ENCODE measurements around the gene FBXO10. TPM values are rescaled to one million over a fixed set of nuclear protein-coding genes. Genes with fewer than 3 reads are reported as not detected.

Gene FBXO10
- polyA plus RNA-seq, 1 donor, result 5.7 TPM

GRCh38 chr9:37551888-37552287 lies 24.3 kb downstream of the FBXO10 start:
- Histone ChIP-seq H3K4me3 (ENCODE audit: low read length) (no peak overlapping the region), H3K4me1 (ENCODE audit: control insufficient read depth, insufficient read depth, low read length) (no peaks in the 10 kb centered on the region), H3K27ac (ENCODE audit: low read length) (no peak overlapping the region), H3K9me3 (ENCODE audit: control insufficient read depth, low read depth, low read length) (no peaks in the 10 kb centered on the region), H3K36me3 (ENCODE audit: control insufficient read depth, insufficient read depth, low read length) (no peaks in the 10 kb centered on the region), H3K27me3 (ENCODE audit: control insufficient read depth, insufficient read depth, low read length) (no peaks in the 10 kb centered on the region)
- no peak for DNase-seq
- 100% methylated on average over 2 of the region's 2 CpGs for WGBS (ENCODE audit: insufficient coverage, low lambda C conversion rate)

GRCh38 chr9:37551468-37551867 lies 24.7 kb downstream of the FBXO10 start:
- WGBS (ENCODE audit: insufficient coverage, low lambda C conversion rate), result no CpG with 5 or more reads among the region's 3 CpGs

GRCh38 chr9:37550781-37551180 lies 25.4 kb downstream of the FBXO10 start:
- Histone ChIP-seq H3K4me3 (ENCODE audit: low read length) (no peak overlapping the region), H3K27me3 (ENCODE audit: control insufficient read depth, insufficient read depth, low read length) (no peaks in the 10 kb centered on the region), H3K36me3 (ENCODE audit: control insufficient read depth, insufficient read depth, low read length) (no peaks in the 10 kb centered on the region), H3K9me3 (ENCODE audit: control insufficient read depth, low read depth, low read length) (no peaks in the 10 kb centered on the region), H3K4me1 (ENCODE audit: control insufficient read depth, insufficient read depth, low read length) (no peaks in the 10 kb centered on the region), H3K27ac (ENCODE audit: low read length) (no peak overlapping the region)
- DNase-seq, result no peak
- WGBS (ENCODE audit: insufficient coverage, low lambda C conversion rate), result no CpG with 5 or more reads among the region's 1 CpG

More at GRCh38 chr9:37551468-37551867, 24.7 kb downstream of the FBXO10 start:
- no peaks in the 10 kb centered on the region for H3K36me3 ChIP-seq (ENCODE audit: control insufficient read depth, insufficient read depth, low read length)
- no peaks in the 10 kb centered on the region for H3K4me1 ChIP-seq (ENCODE audit: control insufficient read depth, insufficient read depth, low read length)
- no peaks in the 10 kb centered on the region for H3K27me3 ChIP-seq (ENCODE audit: control insufficient read depth, insufficient read depth, low read length)
- no peak overlapping the region for H3K4me3 ChIP-seq (ENCODE audit: low read length)
- no peak for DNase-seq
- no peaks in the 10 kb centered on the region for H3K9me3 ChIP-seq (ENCODE audit: control insufficient read depth, low read depth, low read length)
- no peak overlapping the region for H3K27ac ChIP-seq (ENCODE audit: low read length)

DNA sequence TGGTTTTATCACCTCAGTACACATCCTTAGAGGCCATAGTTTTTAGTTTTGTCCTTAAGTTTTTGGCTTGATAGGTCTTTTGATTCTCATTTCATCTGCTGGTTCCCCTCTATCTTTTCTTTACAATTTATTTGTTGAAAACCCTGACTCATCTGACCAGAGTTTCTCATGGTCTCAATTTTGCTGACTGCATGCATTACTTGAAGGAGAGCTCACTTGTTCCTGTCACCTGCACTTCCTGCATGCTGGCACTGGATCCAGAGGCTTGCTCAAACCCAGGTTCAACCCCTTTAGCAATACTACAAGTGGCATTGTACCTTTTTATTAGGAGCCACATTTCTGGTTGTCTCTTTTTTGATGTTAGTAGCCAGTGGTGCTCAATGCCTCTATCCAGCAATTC lies 26.7 kb downstream of the FBXO10 start:
- Histone ChIP-seq H3K27me3 (ENCODE audit: control insufficient read depth, insufficient read depth, low read length) (no peaks in the 10 kb centered on the region), H3K4me3 (ENCODE audit: low read length) (no peak overlapping the region), H3K27ac (ENCODE audit: low read length) (no peak overlapping the region), H3K36me3 (ENCODE audit: control insufficient read depth, insufficient read depth, low read length) (no peaks in the 10 kb centered on the region), H3K9me3 (ENCODE audit: control insufficient read depth, low read depth, low read length) (no peaks in the 10 kb centered on the region), H3K4me1 (ENCODE audit: control insufficient read depth, insufficient read depth, low read length) (no peaks in the 10 kb centered on the region)
- no peak for DNase-seq

DNA sequence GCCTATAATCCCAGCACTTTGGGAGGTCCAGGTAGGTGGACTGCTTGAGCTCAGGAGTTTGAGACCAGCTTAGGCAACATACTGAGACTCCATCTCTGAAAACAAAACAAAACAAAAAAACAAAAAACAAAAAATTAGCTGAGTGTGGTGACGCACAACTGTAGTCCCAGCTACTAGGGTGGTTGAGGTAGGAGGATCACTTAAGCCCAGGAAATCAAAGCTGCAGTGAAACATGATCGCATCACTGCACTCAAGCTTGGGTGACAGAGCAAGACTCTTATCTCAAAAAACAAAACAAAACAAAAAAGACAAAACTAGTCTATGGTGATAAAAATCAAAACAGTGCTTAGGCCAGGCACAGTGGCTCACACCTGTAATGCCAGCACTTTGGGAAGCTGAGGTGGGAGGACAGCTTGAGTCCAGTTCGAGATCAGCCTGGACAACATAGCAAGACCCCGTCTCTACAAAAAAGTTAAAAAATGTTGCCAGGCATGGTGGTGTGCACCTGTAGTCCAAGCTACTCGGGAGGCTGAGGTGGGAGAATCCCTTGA lies 28.8 kb downstream of the FBXO10 start:
- Histone ChIP-seq H3K27me3 (ENCODE audit: control insufficient read depth, insufficient read depth, low read length) (no peaks in the 10 kb centered on the region), H3K36me3 (ENCODE audit: control insufficient read depth, insufficient read depth, low read length) (no peaks in the 10 kb centered on the region), H3K4me1 (ENCODE audit: control insufficient read depth, insufficient read depth, low read length) (no peaks in the 10 kb centered on the region), H3K4me3 (ENCODE audit: low read length) (no peak overlapping the region), H3K9me3 (ENCODE audit: control insufficient read depth, low read depth, low read length) (no peaks in the 10 kb centered on the region), H3K27ac (ENCODE audit: low read length) (no peak overlapping the region)
- DNase-seq, result no peak
- WGBS (ENCODE audit: insufficient coverage, low lambda C conversion rate), result 83% methylated on average over 1 of the region's 5 CpGs

DNA sequence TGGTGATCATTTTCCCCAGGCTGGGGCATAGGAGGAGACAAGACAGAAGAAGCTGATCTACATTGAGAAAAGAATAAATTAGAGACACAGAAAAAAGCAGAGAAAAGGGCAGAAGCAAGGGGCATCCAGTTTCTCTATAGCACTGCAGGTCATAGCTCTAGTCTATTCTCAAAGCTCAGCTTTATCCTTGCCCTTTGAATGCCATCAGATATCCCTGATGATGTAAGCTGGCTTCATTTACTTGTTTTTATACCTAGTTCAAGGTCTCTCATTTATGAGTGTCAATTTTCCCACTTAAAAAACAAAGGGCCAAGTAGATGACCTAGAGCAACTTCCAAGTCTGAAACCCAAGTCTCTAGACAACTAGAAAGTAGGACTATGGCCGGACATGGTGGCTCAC lies 32.7 kb downstream of the FBXO10 start:
- H3K27me3 ChIP-seq (ENCODE audit: control insufficient read depth, insufficient read depth, low read length), result no peaks in the 10 kb centered on the region
- H3K9me3 ChIP-seq (ENCODE audit: control insufficient read depth, low read depth, low read length), result no peaks in the 10 kb centered on the region
- H3K27ac ChIP-seq (ENCODE audit: low read length), result no peak overlapping the region
- no peak overlapping the region for H3K4me3 ChIP-seq (ENCODE audit: low read length)
- no peak for DNase-seq
- WGBS (ENCODE audit: insufficient coverage, low lambda C conversion rate), result no CpG with 5 or more reads among the region's 1 CpG
- H3K36me3 ChIP-seq (ENCODE audit: control insufficient read depth, insufficient read depth, low read length), result peaks cover 8% of the 10 kb centered on the region
- no peaks in the 10 kb centered on the region for H3K4me1 ChIP-seq (ENCODE audit: control insufficient read depth, insufficient read depth, low read length)

DNA sequence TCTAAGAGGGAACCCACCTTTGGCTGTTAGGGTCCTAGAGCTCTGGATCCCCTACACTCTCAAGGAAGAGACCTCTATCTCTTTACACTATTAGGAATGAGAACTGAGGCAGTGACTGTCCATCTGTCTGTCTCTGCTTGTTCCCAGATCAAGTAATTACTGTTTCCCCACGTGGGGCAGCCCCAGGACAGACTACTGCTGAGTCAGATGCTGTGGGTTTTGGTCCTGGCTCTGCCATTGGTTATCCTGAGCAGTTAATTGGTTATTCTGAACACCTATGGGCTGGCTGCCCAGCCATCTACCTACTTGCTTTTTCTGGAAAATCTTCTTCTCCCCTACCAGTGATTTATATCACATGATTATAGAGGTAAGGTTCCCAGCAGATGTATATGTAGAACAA lies 33.3 kb downstream of the FBXO10 start:
- DNase-seq, result no peak
- Histone ChIP-seq H3K4me1 (ENCODE audit: control insufficient read depth, insufficient read depth, low read length) (no peaks in the 10 kb centered on the region), H3K9me3 (ENCODE audit: control insufficient read depth, low read depth, low read length) (no peaks in the 10 kb centered on the region), H3K27ac (ENCODE audit: low read length) (no peak overlapping the region), H3K27me3 (ENCODE audit: control insufficient read depth, insufficient read depth, low read length) (no peaks in the 10 kb centered on the region), H3K36me3 (ENCODE audit: control insufficient read depth, insufficient read depth, low read length) (peaks cover 11% of the 10 kb centered on the region), H3K4me3 (ENCODE audit: low read length) (no peak overlapping the region)
- no CpG with 5 or more reads among the region's 1 CpG for WGBS (ENCODE audit: insufficient coverage, low lambda C conversion rate)

DNA sequence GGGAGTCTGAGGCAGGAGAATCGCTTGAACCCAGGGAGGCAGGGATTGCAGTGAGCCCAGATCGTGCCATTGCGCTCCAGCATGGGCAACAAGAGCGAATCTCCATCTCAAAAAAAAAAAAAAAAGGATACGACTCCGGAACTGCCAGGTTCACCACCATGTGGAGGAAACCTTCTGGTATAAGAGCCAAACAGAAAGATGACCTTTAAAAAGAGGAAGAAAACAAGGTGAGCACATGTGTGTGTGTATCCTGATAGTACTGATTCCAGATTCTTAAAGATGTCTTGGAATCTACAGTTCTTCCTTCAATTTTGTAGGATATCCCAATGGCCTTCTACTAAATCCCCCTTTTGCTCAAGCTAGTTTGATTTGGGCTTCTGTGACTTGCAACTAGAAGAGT lies 33.7 kb downstream of the FBXO10 start:
- Histone ChIP-seq H3K27me3 (ENCODE audit: control insufficient read depth, insufficient read depth, low read length) (no peaks in the 10 kb centered on the region), H3K36me3 (ENCODE audit: control insufficient read depth, insufficient read depth, low read length) (peaks cover 15% of the 10 kb centered on the region), H3K9me3 (ENCODE audit: control insufficient read depth, low read depth, low read length) (no peaks in the 10 kb centered on the region), H3K4me3 (ENCODE audit: low read length) (no peak overlapping the region), H3K4me1 (ENCODE audit: control insufficient read depth, insufficient read depth, low read length) (no peaks in the 10 kb centered on the region), H3K27ac (ENCODE audit: low read length) (no peak overlapping the region)
- no CpG with 5 or more reads among the region's 6 CpGs for WGBS (ENCODE audit: insufficient coverage, low lambda C conversion rate)
- DNase-seq, result no peak

DNA sequence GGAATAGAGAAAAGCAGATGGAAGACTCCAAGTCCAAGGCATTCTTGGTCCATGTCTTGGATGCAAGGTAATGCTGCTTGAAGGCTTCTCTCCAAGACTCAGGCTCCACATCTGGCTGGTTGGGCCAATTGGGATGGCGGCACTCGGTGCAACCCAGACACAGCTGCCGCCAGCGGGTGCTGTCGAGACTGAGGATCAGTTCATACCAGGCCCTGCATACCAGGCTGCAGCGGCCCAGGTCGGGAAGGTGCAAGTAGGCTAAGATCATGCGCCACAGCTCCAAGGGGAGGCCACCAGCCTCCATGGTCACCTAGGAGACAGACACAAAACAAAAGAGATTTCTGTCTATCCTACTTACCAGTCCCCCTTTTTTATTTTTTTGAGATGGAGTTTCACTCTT lies 34.7 kb downstream of the FBXO10 start:
- Histone ChIP-seq H3K9me3 (ENCODE audit: control insufficient read depth, low read depth, low read length) (no peaks in the 10 kb centered on the region), H3K4me3 (ENCODE audit: low read length) (no peak overlapping the region), H3K27me3 (ENCODE audit: control insufficient read depth, insufficient read depth, low read length) (no peaks in the 10 kb centered on the region), H3K36me3 (ENCODE audit: control insufficient read depth, insufficient read depth, low read length) (peaks cover 22% of the 10 kb centered on the region), H3K4me1 (ENCODE audit: control insufficient read depth, insufficient read depth, low read length) (no peaks in the 10 kb centered on the region), H3K27ac (ENCODE audit: low read length) (no peak overlapping the region)
- WGBS (ENCODE audit: insufficient coverage, low lambda C conversion rate), result no CpG with 5 or more reads among the region's 8 CpGs
- DNase-seq, result no peak

DNA sequence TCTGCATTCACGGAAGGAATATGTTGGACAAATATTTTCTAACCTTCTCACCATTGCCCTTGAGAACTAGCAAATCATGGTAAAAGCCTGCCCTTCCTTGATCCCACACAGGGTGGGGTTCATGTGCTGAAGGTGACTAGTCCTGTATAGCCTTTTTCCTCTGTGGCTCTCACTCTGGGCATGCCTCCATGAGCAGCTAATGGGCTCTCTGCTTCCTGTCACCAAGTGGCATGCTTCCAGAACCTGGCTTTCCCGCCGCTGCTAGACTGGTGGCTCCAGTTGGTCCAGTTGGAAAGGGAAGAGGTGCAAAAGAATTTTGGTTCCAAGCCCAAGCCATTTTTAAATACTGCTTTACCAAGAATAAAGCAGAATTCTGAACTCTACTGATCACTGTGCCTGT lies 35.5 kb downstream of the FBXO10 start:
- no peaks in the 10 kb centered on the region for H3K9me3 ChIP-seq (ENCODE audit: control insufficient read depth, low read depth, low read length)
- no peaks in the 10 kb centered on the region for H3K27me3 ChIP-seq (ENCODE audit: control insufficient read depth, insufficient read depth, low read length)
- no peak for DNase-seq
- no CpG with 5 or more reads among the region's 3 CpGs for WGBS (ENCODE audit: insufficient coverage, low lambda C conversion rate)
- H3K4me1 ChIP-seq (ENCODE audit: control insufficient read depth, insufficient read depth, low read length), result no peaks in the 10 kb centered on the region
- no peak overlapping the region for H3K27ac ChIP-seq (ENCODE audit: low read length)
- H3K36me3 ChIP-seq (ENCODE audit: control insufficient read depth, insufficient read depth, low read length), result peaks cover 22% of the 10 kb centered on the region
- H3K4me3 ChIP-seq (ENCODE audit: low read length), result no peak overlapping the region

- Histone ChIP-seq H3K27ac (ENCODE audit: low read length) (no peak overlapping the region), H3K4me1 (ENCODE audit: control insufficient read depth, insufficient read depth, low read length) (no peaks in the 10 kb centered on the region), H3K9me3 (ENCODE audit: control insufficient read depth, low read depth, low read length) (no peaks in the 10 kb centered on the region), H3K36me3 (ENCODE audit: control insufficient read depth, insufficient read depth, low read length) (peaks cover 22% of the 10 kb centered on the region), H3K4me3 (ENCODE audit: low read length) (no peak overlapping the region), H3K27me3 (ENCODE audit: control insufficient read depth, insufficient read depth, low read length) (no peaks in the 10 kb centered on the region)
- DNase-seq, result no peak
These were observed 36.5 kb downstream of the FBXO10 start for GRCh38 chr9:37539634-37540033.

Data from large intestine (tissue), 3 donors.